ENCODE measurements around the gene NHLH1. TPM values are rescaled to one million over a fixed set of nuclear protein-coding genes. Genes with fewer than 3 reads are reported as not detected.

The NHLH1 gene
- total RNA-seq, 5 donors from 2014 or later (not counting 1 experiment from before 2014, with no cell fraction given): 0.16 to 0.38 (median 0.38) TPM; not detected in 2

DNA sequence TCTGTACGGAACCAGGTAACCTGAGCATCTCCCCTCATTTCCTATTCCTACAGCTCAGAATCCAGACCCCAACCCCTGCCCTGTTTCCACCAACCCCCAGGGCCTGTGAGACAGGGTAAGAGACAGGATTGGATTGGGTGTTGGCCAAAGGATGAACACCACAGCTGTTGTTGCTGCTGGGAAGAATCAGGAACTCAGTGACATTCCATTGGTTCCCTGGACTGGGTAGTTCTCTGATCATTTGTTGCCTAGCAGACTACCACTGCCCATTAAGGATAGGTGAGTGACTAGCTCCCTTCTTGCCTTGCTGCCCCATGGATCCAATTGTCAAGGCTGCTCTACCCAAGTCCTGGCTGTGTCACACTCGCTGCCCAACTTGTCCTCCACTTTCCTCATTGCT lies 13.6 kb upstream of the NHLH1 start:
- Mint-ChIP-seq H3K4me1 (peaks cover 0 to 2% (median 0%) of the 10 kb centered on the region in 3 donors), H3K27ac (no peak overlapping the region), H3K27me3 (no peaks in the 10 kb centered on the region), H3K9me3 (no peaks in the 10 kb centered on the region), H3K36me3 (peaks cover 75% of the 10 kb centered on the region), H3K4me3 (no peak overlapping the region)
- no peak overlapping the region for H3K27ac ChIP-seq (ENCODE audit: low read length)
- no peaks in the 10 kb centered on the region for H3K27me3 ChIP-seq (replicated peaks in 1 of 2; ENCODE audit: control insufficient read depth in 2 of 2, extremely low read depth in 1 of 2, insufficient read depth in 2 of 2, low read length in 1 of 2)
- CTCF ChIA-PET: no interaction called here
- 100% methylated on average over 1 of the region's 2 CpGs for WGBS (ENCODE audit: insufficient coverage)
- H3K9me3 ChIP-seq: no peaks in the 10 kb centered on the region
- H3K4me3 ChIP-seq (ENCODE audit: control insufficient read depth in 1 of 2, extremely low read depth in 1 of 2, low read length in 1 of 2): no peak overlapping the region
- ATAC-seq (replicated peaks in 1 of 4): no peak
- peaks cover 34 to 98% of the 10 kb centered on the region in 2 donors for H3K36me3 ChIP-seq (ENCODE audit: control insufficient read depth in 2 of 2, extremely low read depth in 1 of 2, insufficient read depth in 1 of 2, low read length in 1 of 2)
- DNase-seq: no peak
- POLR2A ChIA-PET: no interaction called here
- H3K4me1 ChIP-seq (ENCODE audit: control insufficient read depth in 1 of 2, extremely low read depth in 1 of 2, insufficient read depth in 2 of 2, low read length in 2 of 2): no peaks in the 10 kb centered on the region

DNA sequence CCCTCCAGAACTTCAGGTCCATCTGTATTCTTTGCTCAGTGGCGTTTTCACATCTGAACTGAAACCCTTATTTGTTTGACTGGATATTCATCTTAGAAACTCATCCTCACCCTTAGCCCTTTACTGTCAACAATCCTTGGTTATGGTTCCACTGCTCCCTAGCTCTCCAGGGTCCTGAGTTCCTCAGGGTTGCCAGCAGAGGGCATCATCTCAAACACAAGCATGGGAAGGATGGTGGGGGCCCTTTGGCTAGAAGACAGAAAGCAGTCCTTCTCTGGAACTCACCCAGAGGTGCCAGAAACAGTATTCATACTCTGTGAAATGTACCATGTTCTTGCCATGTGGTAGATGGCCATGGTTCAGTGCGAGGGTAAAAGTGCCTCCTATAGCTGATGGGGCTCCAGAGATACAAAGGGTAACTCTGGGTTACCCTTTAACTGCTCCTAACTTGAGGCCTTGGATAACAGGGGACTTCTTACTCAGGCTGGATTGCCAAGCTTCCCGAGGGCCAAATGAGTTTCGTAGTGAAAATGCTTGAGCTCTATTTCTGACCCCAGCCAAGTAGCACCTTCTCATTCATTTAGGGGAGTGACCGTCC lies 12.4 kb upstream of the NHLH1 start:
- Histone ChIP-seq H3K4me3 (ENCODE audit: control insufficient read depth in 1 of 2, extremely low read depth in 1 of 2, low read length in 1 of 2) (no peak overlapping the region), H3K4me1 (ENCODE audit: control insufficient read depth in 1 of 2, extremely low read depth in 1 of 2, insufficient read depth in 2 of 2, low read length in 2 of 2) (no peaks in the 10 kb centered on the region), H3K27me3 (replicated peaks in 1 of 2; ENCODE audit: control insufficient read depth in 2 of 2, extremely low read depth in 1 of 2, insufficient read depth in 2 of 2, low read length in 1 of 2) (no peaks in the 10 kb centered on the region), H3K9me3 (no peaks in the 10 kb centered on the region), H3K36me3 (ENCODE audit: control insufficient read depth in 2 of 2, extremely low read depth in 1 of 2, insufficient read depth in 1 of 2, low read length in 1 of 2) (peaks cover 31 to 92% of the 10 kb centered on the region in 2 donors), H3K27ac (ENCODE audit: low read length) (no peak overlapping the region)
- peak in 1 of 4 experiments; percentile 35 for ATAC-seq (replicated peaks in 1 of 4)
- ChIA-PET POLR2A (interaction anchor here in 1 of 2 donors (0.6 kb wide), 1 partner anchor 327 kb away, joined by 3 read pairs; no protein-coding TSS in a partner anchor), CTCF (interaction anchor here (1.0 to 1.2 kb wide), 3 partner anchors 14 to 252 kb away, joined by 3 read pairs; no protein-coding TSS in a partner anchor)
- H3K4me3 Mint-ChIP-seq: no peak overlapping the region
- peaks cover 80% of the 10 kb centered on the region for H3K36me3 Mint-ChIP-seq
- no peaks in the 10 kb centered on the region for H3K9me3 Mint-ChIP-seq
- DNase-seq: peak in 7 of 35 experiments; percentile 9 to 37 (median 13)
- no peaks in the 10 kb centered on the region for H3K4me1 Mint-ChIP-seq
- WGBS (ENCODE audit: insufficient coverage): 77% methylated on average over 3 of the region's 5 CpGs
- H3K27me3 Mint-ChIP-seq: no peaks in the 10 kb centered on the region
- no peak overlapping the region for H3K27ac Mint-ChIP-seq

DNA sequence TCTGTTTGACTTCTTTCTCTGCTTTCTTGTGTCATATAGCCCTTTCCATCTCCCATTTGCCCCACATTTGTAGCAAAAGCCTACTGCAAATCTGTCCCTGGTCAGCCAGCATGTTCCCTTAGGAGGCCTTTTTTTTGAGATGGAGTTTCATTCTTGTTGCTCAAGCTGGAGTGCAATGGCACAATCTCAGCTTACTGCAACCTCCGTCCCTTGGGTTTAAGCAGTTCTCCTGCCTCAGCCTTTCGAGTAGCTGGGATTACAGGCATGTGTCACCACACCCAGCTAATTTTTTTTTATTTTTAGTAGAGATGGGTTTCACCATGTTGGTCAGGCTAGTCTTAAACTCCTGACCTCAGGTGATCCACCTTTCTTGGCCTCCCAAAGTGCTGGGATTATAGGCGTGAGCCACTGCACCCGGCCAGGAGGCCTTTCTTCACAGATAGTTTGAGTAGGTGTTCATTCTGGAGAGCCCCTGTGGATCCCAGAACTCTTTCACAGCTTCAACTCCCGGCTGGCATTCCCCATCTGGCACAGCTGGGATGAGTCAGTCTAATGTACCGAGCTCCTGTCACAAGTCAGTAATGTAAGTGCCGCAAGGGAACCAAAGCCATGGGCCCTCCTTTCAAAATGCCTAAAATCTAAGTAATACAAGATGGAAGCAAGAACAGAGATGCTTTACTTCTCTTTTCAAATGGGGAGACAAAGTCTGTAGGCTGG lies 9.4 kb upstream of the NHLH1 start:
- Mint-ChIP-seq H3K27me3 (no peaks in the 10 kb centered on the region), H3K4me1 (no peaks in the 10 kb centered on the region), H3K4me3 (no peak overlapping the region), H3K36me3 (peaks cover 69% of the 10 kb centered on the region), H3K27ac (no peak overlapping the region), H3K9me3 (no peaks in the 10 kb centered on the region)
- H3K4me3 ChIP-seq (ENCODE audit: control insufficient read depth in 1 of 2, extremely low read depth in 1 of 2, low read length in 1 of 2): no peak overlapping the region
- ATAC-seq (replicated peaks in 1 of 4) (no peak), DNase-seq (no peak)
- no peaks in the 10 kb centered on the region for H3K27me3 ChIP-seq (replicated peaks in 1 of 2; ENCODE audit: control insufficient read depth in 2 of 2, extremely low read depth in 1 of 2, insufficient read depth in 2 of 2, low read length in 1 of 2)
- H3K36me3 ChIP-seq (ENCODE audit: control insufficient read depth in 2 of 2, extremely low read depth in 1 of 2, insufficient read depth in 1 of 2, low read length in 1 of 2): peaks cover 19 to 78% of the 10 kb centered on the region in 2 donors
- WGBS (ENCODE audit: insufficient coverage): 96% methylated on average over 3 of the region's 7 CpGs
- H3K4me1 ChIP-seq (ENCODE audit: control insufficient read depth in 1 of 2, extremely low read depth in 1 of 2, insufficient read depth in 2 of 2, low read length in 2 of 2): no peaks in the 10 kb centered on the region
- H3K9me3 ChIP-seq: no peaks in the 10 kb centered on the region
- no peak overlapping the region for H3K27ac ChIP-seq (ENCODE audit: low read length)
- CTCF ChIA-PET: no interaction called here
- POLR2A ChIA-PET: no interaction called here

DNA sequence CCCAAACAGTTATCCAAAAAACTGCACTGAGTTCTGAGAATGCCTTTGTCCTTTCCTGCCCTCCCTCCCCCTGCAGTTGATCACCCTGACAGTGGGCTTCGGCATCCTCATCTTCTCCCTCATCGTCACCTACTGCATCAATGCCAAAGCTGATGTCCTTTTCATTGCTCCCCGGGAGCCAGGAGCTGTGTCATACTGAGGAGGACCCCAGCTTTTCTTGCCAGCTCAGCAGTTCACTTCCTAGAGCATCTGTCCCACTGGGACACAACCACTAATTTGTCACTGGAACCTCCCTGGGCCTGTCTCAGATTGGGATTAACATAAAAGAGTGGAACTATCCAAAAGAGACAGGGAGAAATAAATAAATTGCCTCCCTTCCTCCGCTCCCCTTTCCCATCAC lies 8.8 kb upstream of the NHLH1 start:
- H3K9me3 ChIP-seq: no peaks in the 10 kb centered on the region
- ATAC-seq (replicated peaks in 1 of 4) (no peak), DNase-seq (no peak)
- H3K27me3 ChIP-seq (replicated peaks in 1 of 2; ENCODE audit: control insufficient read depth in 2 of 2, extremely low read depth in 1 of 2, insufficient read depth in 2 of 2, low read length in 1 of 2): no peaks in the 10 kb centered on the region
- no peaks in the 10 kb centered on the region for H3K9me3 Mint-ChIP-seq
- 97% methylated on average over 4 of the region's 4 CpGs for WGBS (ENCODE audit: insufficient coverage)
- POLR2A ChIA-PET: no interaction called here
- no peak overlapping the region for H3K27ac Mint-ChIP-seq
- H3K4me1 Mint-ChIP-seq: peaks cover 0 to 2% (median 0%) of the 10 kb centered on the region in 3 donors
- no peaks in the 10 kb centered on the region for H3K4me1 ChIP-seq (ENCODE audit: control insufficient read depth in 1 of 2, extremely low read depth in 1 of 2, insufficient read depth in 2 of 2, low read length in 2 of 2)
- peaks cover 63% of the 10 kb centered on the region for H3K36me3 Mint-ChIP-seq
- H3K4me3 ChIP-seq (ENCODE audit: control insufficient read depth in 1 of 2, extremely low read depth in 1 of 2, low read length in 1 of 2): no peak overlapping the region
- H3K27ac ChIP-seq (ENCODE audit: low read length): no peak overlapping the region
- H3K4me3 Mint-ChIP-seq: no peak overlapping the region
- H3K36me3 ChIP-seq (ENCODE audit: control insufficient read depth in 2 of 2, extremely low read depth in 1 of 2, insufficient read depth in 1 of 2, low read length in 1 of 2): peaks cover 19 to 72% of the 10 kb centered on the region in 2 donors
- CTCF ChIA-PET: interaction anchor here in 1 of 2 donors (1.0 kb wide), 1 partner anchor 126 kb away, joined by 3 read pairs; no protein-coding TSS in a partner anchor
- no peaks in the 10 kb centered on the region for H3K27me3 Mint-ChIP-seq

DNA sequence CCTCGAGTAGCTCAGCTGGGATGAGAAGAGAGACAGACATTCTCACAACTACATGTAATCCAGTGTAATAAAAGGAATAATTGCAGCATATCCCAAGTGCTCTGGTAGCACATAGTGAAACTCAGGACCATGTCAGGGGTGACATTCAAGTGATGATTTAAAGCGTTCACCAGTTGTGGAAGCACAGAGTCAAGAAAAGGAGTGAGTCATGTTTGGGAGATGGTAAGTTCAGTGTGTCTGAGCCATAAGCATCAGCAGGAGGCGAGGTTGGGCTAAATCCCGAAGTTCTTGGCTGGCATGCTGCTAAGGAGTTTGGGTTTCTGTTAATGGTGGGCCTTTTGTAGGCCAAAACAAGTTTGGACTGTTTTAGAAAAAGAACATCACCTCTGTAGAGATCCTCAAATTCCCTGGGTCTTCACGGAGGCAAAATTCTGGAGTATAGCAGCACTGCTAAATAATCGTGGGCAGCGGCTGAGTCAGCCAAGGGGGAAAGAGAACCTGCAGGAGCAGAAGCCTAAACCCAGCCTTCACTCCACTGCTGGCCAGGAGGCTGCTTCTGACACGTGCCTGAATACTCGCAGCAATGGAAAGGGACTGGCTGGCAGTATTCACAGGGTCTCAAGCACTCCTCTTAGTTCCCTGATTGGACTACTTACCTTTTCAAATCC lies 7.2 kb upstream of the NHLH1 start:
- Histone ChIP-seq H3K4me1 (ENCODE audit: control insufficient read depth in 1 of 2, extremely low read depth in 1 of 2, insufficient read depth in 2 of 2, low read length in 2 of 2) (no peaks in the 10 kb centered on the region), H3K9me3 (no peaks in the 10 kb centered on the region), H3K4me3 (ENCODE audit: control insufficient read depth in 1 of 2, extremely low read depth in 1 of 2, low read length in 1 of 2) (no peak overlapping the region), H3K27me3 (replicated peaks in 1 of 2; ENCODE audit: control insufficient read depth in 2 of 2, extremely low read depth in 1 of 2, insufficient read depth in 2 of 2, low read length in 1 of 2) (no peaks in the 10 kb centered on the region), H3K36me3 (ENCODE audit: control insufficient read depth in 2 of 2, extremely low read depth in 1 of 2, insufficient read depth in 1 of 2, low read length in 1 of 2) (peaks cover 13 to 55% of the 10 kb centered on the region in 2 donors), H3K27ac (ENCODE audit: low read length) (no peak overlapping the region)
- Mint-ChIP-seq H3K4me3 (no peak overlapping the region), H3K27ac (no peak overlapping the region), H3K36me3 (peaks cover 49% of the 10 kb centered on the region), H3K4me1 (peaks cover 0 to 6% (median 3%) of the 10 kb centered on the region in 3 donors), H3K9me3 (no peaks in the 10 kb centered on the region), H3K27me3 (no peaks in the 10 kb centered on the region)
- ChIA-PET CTCF (no interaction called here), POLR2A (interaction anchor here in 1 of 2 donors (0.7 kb wide), 1 partner anchor 866 kb away, joined by 3 read pairs; the partner anchor contains the start of gene TOMM40L)
- no peak for ATAC-seq (replicated peaks in 1 of 4)
- WGBS (ENCODE audit: insufficient coverage): 89% methylated on average over 4 of the region's 9 CpGs
- no peak for DNase-seq

DNA sequence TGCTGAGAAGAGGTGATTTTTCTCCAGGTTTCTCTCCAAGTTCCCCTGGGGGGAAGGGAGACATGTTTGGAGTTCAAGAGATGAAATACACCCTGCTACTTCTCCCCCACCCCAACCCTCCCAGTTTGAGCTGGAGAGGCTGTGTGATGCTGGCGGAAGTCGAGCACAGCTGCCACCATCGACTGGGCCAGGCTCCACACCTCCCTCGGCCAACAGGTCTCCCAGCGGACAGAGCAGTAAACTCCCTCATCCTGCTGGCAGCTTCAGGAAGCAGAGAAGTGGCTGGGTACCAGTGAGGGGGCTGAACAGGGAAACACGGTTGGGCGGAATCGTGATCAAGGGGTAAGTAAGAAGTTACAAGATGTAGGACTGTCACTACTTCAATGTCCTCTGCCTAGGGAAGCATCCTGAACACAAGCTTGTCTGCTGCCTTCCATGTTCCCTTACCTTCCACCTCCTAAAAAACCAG lies 6.6 kb upstream of the NHLH1 start:
- Mint-ChIP-seq H3K4me3 (no peak overlapping the region), H3K9me3 (no peaks in the 10 kb centered on the region), H3K27me3 (no peaks in the 10 kb centered on the region), H3K27ac (no peak overlapping the region), H3K36me3 (peaks cover 45% of the 10 kb centered on the region), H3K4me1 (peaks cover 0 to 6% (median 3%) of the 10 kb centered on the region in 3 donors)
- no CpG with 5 or more reads among the region's 8 CpGs for WGBS (ENCODE audit: insufficient coverage)
- ChIA-PET POLR2A (no interaction called here), CTCF (interaction anchor here in 1 of 2 donors (0.7 to 1.0 kb wide), 2 partner anchors 16 to 768 kb away, joined by 3 to 4 read pairs; no protein-coding TSS in a partner anchor)
- ATAC-seq (replicated peaks in 1 of 4) (no peak), DNase-seq (no peak)
- no peak overlapping the region for H3K27ac ChIP-seq (ENCODE audit: low read length)
- no peak overlapping the region for H3K4me3 ChIP-seq (ENCODE audit: control insufficient read depth in 1 of 2, extremely low read depth in 1 of 2, low read length in 1 of 2)
- no peaks in the 10 kb centered on the region for H3K4me1 ChIP-seq (ENCODE audit: control insufficient read depth in 1 of 2, extremely low read depth in 1 of 2, insufficient read depth in 2 of 2, low read length in 2 of 2)
- H3K36me3 ChIP-seq (ENCODE audit: control insufficient read depth in 2 of 2, extremely low read depth in 1 of 2, insufficient read depth in 1 of 2, low read length in 1 of 2): peaks cover 13 to 50% of the 10 kb centered on the region in 2 donors
- no peaks in the 10 kb centered on the region for H3K9me3 ChIP-seq
- H3K27me3 ChIP-seq (replicated peaks in 1 of 2; ENCODE audit: control insufficient read depth in 2 of 2, extremely low read depth in 1 of 2, insufficient read depth in 2 of 2, low read length in 1 of 2): no peaks in the 10 kb centered on the region
